Activated CD4-positive, alpha-beta T cell treated with anti-CD3 and anti-CD28 coated beads for 48 hours (primary cell): ENCODE results near the gene BNIPL.

Experiments
- DNase-seq: peaks from one replicate; pipeline ENCODE4 v3.0.0-alpha.2; 2020

The BNIPL gene

GRCh38 chr1:151036356-151036755 lies at the start of gene BNIPL:
Gene BNIPL, plus strand, starts transcription at chr1:151036586. Its CDS starts 140 bp downstream, at chr1:151036726.
- no peak for DNase-seq

- no peak for DNase-seq
These were observed 48.5 kb upstream of the BNIPL start for GRCh38 chr1:150987924-150988323.

DNA sequence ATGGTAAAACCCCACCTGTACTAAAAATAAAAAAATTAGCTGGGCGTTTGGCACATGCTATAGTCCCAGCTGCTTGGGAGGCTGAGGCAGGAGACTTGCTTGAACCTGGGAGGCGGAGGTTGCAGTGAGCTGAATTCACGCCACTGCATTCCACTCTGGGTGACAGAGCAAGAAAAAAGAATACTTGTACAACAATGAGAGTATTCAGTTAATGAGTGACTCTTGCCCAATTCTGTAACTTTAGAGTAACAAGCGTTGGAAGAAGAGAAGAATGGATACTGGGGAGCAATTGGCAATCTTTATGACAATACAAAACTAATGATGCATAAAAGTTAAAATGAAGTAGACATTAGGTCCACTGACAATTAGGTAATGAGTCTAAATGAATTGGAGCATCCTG lies 43.8 kb upstream of the BNIPL start:
- DNase-seq = no peak

DNA sequence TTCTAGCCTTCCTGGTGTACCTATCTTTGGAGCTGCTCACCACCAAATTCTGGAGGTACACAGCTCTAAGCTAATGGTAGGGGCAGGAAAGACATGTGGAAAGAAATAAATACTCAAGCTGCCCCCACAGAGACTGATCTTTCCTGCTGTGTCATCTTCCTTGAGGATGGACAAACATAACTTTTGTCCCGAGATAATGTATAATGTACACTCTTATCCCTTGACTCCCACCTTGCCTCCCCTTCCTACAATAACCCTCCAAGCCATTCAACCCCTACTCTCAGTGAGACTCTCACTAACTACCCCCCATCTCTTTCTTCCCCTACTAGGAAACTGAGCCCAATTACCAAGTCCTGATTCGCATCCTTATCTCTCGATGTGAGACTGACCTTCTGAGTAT lies 42.1 kb upstream of the BNIPL start:
- DNase-seq = no peak

GRCh38 chr1:150995460-150995859 lies 40.9 kb upstream of the BNIPL start:
- no peak for DNase-seq

DNA sequence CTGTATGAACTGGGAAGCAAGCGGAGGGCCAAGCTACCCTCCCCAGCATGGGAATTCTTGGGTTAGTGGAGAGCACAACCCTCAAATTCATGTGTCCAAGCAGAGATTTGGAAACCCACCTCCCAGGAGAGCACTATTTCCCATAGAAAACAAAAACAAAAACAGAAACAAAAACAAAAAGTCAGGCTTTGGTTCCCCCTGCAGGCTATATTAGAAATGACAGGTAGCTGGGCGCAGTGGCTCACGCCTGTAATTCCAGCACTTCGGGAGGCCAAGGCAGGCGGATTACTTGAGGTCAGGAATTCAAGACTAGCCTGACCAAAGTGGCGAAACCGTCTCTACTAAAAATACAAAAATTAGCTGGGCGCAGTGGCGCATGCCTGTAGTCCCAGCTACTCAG lies 40.5 kb upstream of the BNIPL start:
- DNase-seq = peak; percentile 32

DNA sequence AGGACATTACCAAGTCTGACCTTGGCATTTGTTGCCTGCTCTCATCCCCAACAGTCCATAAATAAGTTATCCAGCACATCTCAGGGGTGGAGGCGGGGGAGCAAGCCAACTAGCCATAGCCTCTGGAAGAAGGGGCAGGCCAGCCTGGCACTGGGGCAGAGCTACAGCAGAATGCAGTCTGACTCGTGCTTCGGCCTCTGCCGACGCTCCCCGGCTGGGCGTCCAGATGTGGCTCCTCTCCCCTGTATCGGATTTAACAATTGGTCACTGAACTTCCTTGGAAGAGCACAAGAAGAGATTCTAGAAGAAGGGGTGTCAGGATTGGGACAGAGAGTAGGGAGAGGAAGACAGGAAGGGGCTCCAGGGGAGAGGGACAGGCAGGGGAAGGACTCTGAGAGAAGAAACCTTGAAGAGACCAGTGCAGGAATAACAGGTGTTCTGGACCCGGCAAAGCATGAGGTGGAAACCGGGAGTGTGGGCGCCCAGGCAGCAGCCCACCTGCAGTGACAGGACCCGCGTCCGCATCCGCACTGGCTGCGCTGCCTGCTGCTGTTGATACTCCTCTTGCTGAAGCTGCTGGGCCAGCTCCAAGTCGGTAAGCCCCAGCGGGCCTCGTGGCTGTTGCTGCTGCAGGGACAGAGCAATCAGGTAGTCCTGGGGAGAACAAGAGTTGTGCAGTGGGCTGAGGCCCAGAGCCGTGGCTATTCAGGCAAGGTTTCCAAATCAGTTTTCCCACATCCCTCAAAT lies 39.1 kb upstream of the BNIPL start:
- no peak for DNase-seq

GRCh38 chr1:150997949-150998348 lies 38.4 kb upstream of the BNIPL start:
- DNase-seq = no peak

- DNase-seq = peak; percentile 39
These were observed 37.2 kb upstream of the BNIPL start for GRCh38 chr1:150999051-150999674.

DNA sequence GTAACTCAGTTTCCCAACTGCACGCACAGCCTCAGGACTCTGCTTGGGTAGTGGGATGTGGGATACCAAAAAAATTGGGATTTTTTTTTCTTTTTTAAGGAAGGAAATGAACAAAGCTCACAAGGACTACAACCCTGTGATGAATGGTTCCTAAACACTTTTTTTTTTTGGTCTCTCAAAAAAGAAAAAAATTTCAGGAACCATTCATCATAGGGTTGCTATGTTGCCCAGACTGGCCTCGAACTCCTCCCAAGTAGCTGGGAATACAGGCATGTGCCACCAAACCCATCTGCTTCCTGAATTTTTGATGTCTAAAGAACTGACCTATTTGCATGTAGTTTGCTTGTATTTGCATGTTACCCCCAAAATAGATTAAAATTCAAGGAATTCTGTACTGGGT lies 36.5 kb upstream of the BNIPL start:
- DNase-seq = no peak

GRCh38 chr1:151000408-151000807 lies 36.0 kb upstream of the BNIPL start:
- DNase-seq = no peak

GRCh38 chr1:151001602-151002001 lies 34.8 kb upstream of the BNIPL start:
- no peak for DNase-seq

GRCh38 chr1:151002051-151002450 lies 34.3 kb upstream of the BNIPL start:
- DNase-seq = no peak

GRCh38 chr1:151002611-151003010 lies 33.8 kb upstream of the BNIPL start:
- DNase-seq = no peak

DNA sequence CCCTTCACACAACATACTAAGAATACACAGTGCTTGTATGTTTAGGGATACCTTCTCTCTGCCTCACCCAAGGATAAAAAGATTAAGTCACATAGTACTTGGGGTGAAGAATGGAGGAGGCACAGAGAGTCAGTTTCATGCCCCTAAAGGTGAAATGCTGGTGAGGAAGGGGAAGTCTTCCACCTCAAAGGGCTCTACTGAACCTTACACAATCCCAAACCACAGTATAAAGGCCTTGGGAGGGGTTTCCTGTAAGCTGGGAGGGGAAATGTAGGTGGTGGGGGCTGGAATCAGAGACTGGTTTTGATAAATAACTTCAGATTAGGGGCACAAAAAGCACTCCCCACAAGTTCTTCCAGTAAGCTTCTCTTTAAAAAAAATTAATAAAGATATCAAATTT lies 33.2 kb upstream of the BNIPL start:
- DNase-seq = no peak

DNA sequence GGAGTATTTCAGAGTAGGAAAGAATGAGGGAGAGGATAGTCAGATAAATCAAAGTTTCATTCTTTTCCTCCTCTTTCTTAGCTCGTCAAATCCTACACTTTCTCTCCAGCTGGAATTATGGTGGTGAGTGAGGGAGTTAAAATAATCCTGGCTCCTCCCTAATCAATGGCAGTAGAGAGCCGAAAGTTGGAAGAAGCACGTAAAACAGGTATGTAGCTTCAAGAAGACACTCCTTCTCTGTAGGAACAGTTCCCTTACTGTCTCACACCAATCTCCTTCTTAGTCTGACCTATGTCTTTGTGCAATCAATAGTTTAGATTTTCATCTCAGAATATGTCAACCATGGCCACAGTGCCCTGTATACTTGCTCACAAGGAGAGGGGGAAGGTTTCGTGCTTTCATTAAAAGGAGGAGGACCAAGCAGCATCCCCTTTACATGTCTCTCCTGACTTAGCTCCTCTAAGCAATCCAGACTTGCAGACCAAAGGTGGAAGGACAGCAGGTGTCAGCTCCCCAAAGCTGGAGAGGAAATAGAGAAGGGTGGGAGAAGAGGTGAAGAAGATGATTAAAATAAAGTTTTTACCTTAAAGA lies 30.6 kb upstream of the BNIPL start:
- no peak for DNase-seq

DNA sequence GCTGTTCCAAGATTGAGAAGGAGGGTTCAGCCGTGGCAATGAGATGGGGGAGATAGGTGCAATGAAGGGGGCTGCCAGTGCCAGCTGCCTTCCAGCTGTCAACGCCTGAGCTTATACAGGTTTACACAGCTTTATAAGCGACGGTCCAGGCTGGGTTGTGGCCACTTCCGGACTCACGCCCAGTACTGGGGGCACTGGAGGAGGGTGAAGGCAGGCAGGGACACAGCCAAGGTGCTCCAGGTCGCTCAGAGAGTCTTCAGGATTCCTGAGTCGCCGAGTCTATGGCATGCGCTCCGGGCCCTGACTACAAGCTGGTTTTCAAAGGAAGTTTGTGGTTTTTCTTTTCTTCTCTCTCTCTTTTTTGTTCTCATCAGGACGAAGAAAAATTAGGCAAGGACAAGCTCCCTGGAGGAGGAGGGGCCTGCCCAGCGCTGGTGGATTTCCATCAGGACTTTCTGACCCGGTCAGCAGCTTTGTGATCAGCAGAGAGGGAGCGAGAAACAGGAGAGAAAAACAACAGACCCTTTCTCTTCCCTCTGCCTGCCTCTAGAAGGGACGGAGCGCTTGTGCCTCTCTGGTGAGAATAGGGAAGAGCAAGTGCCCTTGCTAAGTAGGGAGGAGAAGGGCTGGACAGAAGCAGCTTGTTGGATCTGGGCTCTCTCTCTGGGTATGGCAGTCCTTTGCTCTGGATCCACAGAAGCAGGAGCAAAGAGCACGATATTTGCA lies 29.9 kb upstream of the BNIPL start, which contains the start of gene MINDY1:
Gene MINDY1 (minus strand): TSS at position 576 of the 726 bp plus-strand sequence. CDS start 4,285 bp downstream, outside the sequence.
- DNase-seq = peak; percentile 61

GRCh38 chr1:151007853-151008243 lies 28.5 kb upstream of the BNIPL start:
- no peak for DNase-seq

GRCh38 chr1:151008244-151009205 lies 27.9 kb upstream of the BNIPL start, which contains the start of gene PRUNE1:
Gene PRUNE1, plus strand, starts transcription at chr1:151008449. Its CDS starts 184 bp downstream, at chr1:151008633.
- peak; percentile 99 for DNase-seq

DNA sequence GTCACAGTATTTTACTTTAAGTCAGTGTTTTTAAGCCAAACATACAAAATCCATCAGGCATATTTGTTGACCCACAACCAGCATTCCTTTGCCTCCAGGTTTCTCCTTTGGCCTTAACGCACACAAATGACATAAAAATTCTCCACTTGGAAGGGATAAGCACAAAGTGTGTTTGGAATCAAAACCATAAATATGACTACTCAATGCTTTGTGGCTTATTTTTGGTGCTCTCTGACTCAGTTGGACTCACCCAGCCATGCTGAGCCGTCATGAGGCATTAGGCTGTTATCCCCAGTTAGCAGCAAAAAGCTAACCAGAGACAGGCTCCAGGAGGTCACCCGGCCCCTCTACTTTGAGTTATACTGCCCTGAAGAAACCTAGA lies 27.2 kb upstream of the BNIPL start:
- DNase-seq = peak; percentile 28

- DNase-seq = no peak
These were observed 26.6 kb upstream of the BNIPL start for GRCh38 chr1:151009674-151010345.

- DNase-seq = no peak
These were observed 26.1 kb upstream of the BNIPL start for GRCh38 chr1:151010346-151010726.
